Upper lobe of left lung (tissue), 6 donors: ENCODE data around the gene ACMSD. TPM values are rescaled to one million over a fixed set of nuclear protein-coding genes. Genes with fewer than 3 reads are reported as not detected.

Experiments used
- ATAC-seq, 2 donors: fragments of 200-7000 bp; cut with Tn5 transposase; one replicate each; pipeline ENCODE4 v1.9.1; 2022; ENCODE audit warnings: mild to moderate bottlenecking in 2 of 2, moderate library complexity in 2 of 2; ENCODE audit not compliant: low FRiP score in 2 of 2
- DNase-seq, 2 donors: peaks; one replicate each; pipeline ENCODE4 v3.0.0-alpha.2; 2019 to 2020
- H3K27ac ChIP-seq, 4 donors: fragments of 200-600 bp; sonication (generic); one replicate each; pipeline ENCODE4 v1.5.1; 2016 to 2019
- H3K27me3 ChIP-seq, 4 donors: fragments of 200-600 bp; sonication (generic); one replicate each; pipeline ENCODE4 v1.5.1; 2017 to 2019
- H3K36me3 ChIP-seq, 4 donors: fragments of 200-600 bp; sonication (generic); one replicate each; pipeline ENCODE4 v1.5.1; 2016 to 2019
- H3K4me1 ChIP-seq, 4 donors: fragments of 200-600 bp; sonication (generic); one replicate each; pipeline ENCODE4 v1.5.1; 2018 to 2019
- H3K4me3 ChIP-seq, 4 donors: fragments of 200-600 bp; sonication (generic); one replicate each; pipeline ENCODE4 v1.5.1; 2017 to 2019; ENCODE audit warnings: mild to moderate bottlenecking in 2 of 4, moderate library complexity in 1 of 4
- H3K9me3 ChIP-seq, 4 donors: fragments of 200-600 bp; sonication (generic); one replicate each; pipeline ENCODE4 v1.5.1; 2018 to 2019
- EP300 ChIP-seq, 4 donors: sonication (generic); formaldehyde crosslinking; IDR thresholded peaks; one replicate each; pipeline ENCODE4 v1.5.1; 2017; ENCODE audit warnings: antibody characterized with exemption in 4 of 4, control low read depth in 2 of 4
- POLR2A ChIP-seq, 4 donors: fragments of 450-650 bp; IDR thresholded peaks; one replicate each; pipeline ENCODE4 v1.5.1; 2016 to 2017; ENCODE audit warnings: antibody characterized with exemption in 4 of 4, mild to moderate bottlenecking in 2 of 4
- POLR2AphosphoS5 ChIP-seq, 2 donors: sonication (generic); formaldehyde crosslinking; IDR thresholded peaks; one replicate each; pipeline ENCODE4 v1.5.1; 2017; ENCODE audit warnings: antibody characterized with exemption in 2 of 2
- WGBS, 2 donors: methylation state at CpG; one replicate each; pipeline ENCODE4 v1.1.5; 2017 to 2018; 5-methylcytosine and 5-hydroxymethylcytosine counted together
- total RNA-seq, 6 donors: library from RNA; depleted of rRNA in 4 of 6; stranded (reverse); fragments of >200 nt in 4 of 6; gene quantifications; one replicate each; pipeline versions ENCODE4 v1.1.0 to v1.2.1, GENCODE V29; 2016 to 2021
- TF ChIP-seq, protein P1 (sequence below), 6 experiments: fragments of 450-650 bp in 4 of 6; fragments of 200-600 bp in 2 of 6; sonication (generic) in 2 of 6; IDR thresholded peaks; one replicate each; pipeline ENCODE4 v1.5.1; 2016 to 2019; ENCODE audit warnings: antibody characterized with exemption in 6 of 6
- donor health status: DM: no; HTN: no; CAD: no; lungs with moderate emphysema.
- donor health status: DM: no; HTN: yes; CAD: no; lungs with severe emphysema.

The ACMSD gene
- total RNA-seq, 6 donors from 2014 or later, result 0.20 TPM; not detected in 5

DNA sequence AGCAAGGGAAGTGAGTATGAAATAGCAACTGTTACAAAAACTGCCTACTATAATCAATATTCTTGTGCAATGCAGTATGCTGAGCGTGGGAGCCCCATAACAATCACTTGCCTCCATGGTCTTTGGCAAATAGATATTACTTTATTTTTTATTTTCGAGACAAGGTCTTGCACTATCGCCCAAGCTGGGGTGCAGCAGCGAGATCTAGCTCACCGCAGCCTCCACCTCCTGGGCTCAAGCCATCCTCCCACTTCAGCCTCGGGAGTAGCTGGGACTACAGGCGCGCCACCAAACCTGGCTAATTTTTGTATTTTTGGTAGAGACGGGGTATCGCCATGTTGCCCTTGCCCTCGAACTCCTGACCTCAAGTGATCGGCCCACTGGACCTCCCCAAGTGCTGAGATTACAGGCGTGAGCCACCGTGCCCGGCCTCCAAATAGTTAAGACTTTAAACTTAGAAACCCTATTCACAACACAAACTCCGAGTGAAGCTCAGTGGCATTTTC is 79.0 kb downstream of the ACMSD start:
- TF ChIP-seq EP300 (IDR thresholded peaks at IDR 0.05), result no peak
- no peak for TF ChIP-seq POLR2A (IDR thresholded peaks at IDR 0.05)
- TF ChIP-seq POLR2AphosphoS5 (IDR thresholded peaks at IDR 0.05), result no peak
- TF ChIP-seq, protein P1, sequence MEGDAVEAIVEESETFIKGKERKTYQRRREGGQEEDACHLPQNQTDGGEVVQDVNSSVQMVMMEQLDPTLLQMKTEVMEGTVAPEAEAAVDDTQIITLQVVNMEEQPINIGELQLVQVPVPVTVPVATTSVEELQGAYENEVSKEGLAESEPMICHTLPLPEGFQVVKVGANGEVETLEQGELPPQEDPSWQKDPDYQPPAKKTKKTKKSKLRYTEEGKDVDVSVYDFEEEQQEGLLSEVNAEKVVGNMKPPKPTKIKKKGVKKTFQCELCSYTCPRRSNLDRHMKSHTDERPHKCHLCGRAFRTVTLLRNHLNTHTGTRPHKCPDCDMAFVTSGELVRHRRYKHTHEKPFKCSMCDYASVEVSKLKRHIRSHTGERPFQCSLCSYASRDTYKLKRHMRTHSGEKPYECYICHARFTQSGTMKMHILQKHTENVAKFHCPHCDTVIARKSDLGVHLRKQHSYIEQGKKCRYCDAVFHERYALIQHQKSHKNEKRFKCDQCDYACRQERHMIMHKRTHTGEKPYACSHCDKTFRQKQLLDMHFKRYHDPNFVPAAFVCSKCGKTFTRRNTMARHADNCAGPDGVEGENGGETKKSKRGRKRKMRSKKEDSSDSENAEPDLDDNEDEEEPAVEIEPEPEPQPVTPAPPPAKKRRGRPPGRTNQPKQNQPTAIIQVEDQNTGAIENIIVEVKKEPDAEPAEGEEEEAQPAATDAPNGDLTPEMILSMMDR (IDR thresholded peaks at IDR 0.05), result no peak
- WGBS, 2 donors, result 35 to 40% methylated on average over 10 to 16 of the region's 16 CpGs

DNA sequence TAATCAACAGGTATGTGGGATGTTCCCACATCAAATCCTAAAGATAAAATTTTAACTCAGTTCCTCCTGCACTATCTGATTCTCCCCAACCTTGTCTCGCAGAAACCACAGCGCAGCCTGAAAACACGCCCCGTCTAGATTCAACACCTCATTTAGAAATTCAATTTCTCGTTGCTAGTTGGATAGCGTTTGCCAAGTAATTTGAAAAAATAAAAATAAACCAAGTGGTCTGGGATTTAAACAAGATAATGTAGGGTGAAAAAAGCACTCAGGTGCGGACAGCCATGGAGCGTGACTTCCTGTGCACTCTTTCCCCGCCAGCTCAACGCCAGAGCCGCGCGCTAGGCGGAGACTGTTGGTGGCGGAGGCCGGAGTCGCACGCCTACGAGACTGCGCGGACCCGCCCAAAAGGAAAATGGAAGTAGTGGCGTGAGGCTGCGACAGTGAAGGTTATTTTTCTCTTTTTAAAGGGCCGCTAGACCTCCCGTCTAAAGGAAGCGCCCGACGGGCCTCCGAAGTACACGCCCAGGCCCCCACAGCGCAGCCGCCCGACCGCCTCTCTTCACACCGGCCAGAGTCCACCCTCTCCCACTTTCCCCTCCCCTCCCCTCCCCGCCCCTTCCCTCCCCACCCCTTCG is 79.6 kb downstream of the ACMSD start:
- TF ChIP-seq EP300 (IDR thresholded peaks at IDR 0.05), result no peak
- peak in 3 of 4 donors; percentile 80 to 91 (median 83) for TF ChIP-seq POLR2A (IDR thresholded peaks at IDR 0.05)
- TF ChIP-seq POLR2AphosphoS5 (IDR thresholded peaks at IDR 0.05), result peak; percentile 23 to 74
- TF ChIP-seq, protein P1 (IDR thresholded peaks at IDR 0.05), result peak in 3 of 6 experiments; percentile 9 to 46 (median 32)
- peaks cover 29 to 42% (median 37%) of the 10 kb centered on the region in 4 donors for H3K4me1 ChIP-seq
- peaks cover 0 to 3% (median 0%) of the 10 kb centered on the region in 4 donors for H3K36me3 ChIP-seq
- peak; percentile 88 to 96 for ATAC-seq
- peak overlapping the region; percentile 39 to 89 (median 73) for H3K4me3 ChIP-seq
- no peak for DNase-seq
- H3K9me3 ChIP-seq, result no peaks in the 10 kb centered on the region
- H3K27ac ChIP-seq, result peak overlapping the region; percentile 96 to 100 (median 97)
- no peaks in the 10 kb centered on the region for H3K27me3 ChIP-seq
- 0% methylated on average over 37 of the region's 38 CpGs for WGBS, 2 donors

More for the DNA sequence above, 79.0 kb downstream of the ACMSD start:
- H3K9me3 ChIP-seq, result no peaks in the 10 kb centered on the region
- H3K27me3 ChIP-seq, result no peaks in the 10 kb centered on the region
- DNase-seq (peak; percentile 16 to 27), ATAC-seq (no peak)
- peak overlapping the region; percentile 96 to 100 (median 97) for H3K27ac ChIP-seq
- H3K4me3 ChIP-seq, result peak overlapping the region; percentile 39 to 89 (median 73)
- H3K4me1 ChIP-seq, result peaks cover 28 to 36% (median 32%) of the 10 kb centered on the region in 4 donors
- peaks cover 0 to 3% (median 0%) of the 10 kb centered on the region in 4 donors for H3K36me3 ChIP-seq

DNA sequence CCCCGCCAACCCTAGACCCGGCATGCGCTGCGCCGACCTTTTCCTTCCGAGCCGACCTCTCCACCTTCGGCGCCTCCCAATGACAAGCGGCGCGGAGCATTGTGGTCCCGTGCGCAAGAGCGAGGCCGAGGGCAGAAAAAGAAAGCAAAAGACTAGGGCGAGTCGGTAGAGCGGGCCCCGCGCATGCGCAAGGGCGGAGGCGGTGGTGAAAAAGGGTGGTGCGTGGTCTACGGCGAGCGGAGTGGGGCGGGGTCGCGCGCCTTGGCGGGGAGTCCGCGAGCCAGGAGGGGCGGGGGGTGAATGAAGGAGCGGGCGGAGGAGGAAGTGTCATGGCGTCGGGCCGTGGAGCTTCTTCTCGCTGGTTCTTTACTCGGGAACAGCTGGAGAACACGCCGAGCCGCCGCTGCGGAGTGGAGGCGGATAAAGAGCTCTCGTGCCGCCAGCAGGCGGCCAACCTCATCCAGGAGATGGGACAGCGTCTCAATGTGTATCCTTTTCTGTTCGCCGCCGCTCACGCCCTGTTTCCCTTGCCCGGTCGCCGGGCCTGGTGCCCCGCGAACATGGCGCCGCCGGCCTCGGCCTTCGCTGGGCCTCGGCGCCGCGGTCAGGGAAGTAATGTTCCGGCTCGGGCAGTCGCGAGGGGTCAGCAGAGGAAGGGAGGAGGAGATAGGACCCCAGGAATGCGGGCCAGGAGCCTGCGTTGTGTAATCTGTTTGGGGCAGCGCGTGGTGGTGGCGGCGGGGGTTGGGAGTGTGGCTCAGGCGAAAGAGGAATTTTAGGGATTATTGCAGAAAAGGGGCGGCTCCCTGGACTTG is 80.3 kb downstream of the ACMSD start, which contains the start of gene CCNT2:
Gene CCNT2 (plus strand): TSS at position 297 of the 815 bp plus-strand sequence. CDS start 33 bp downstream, at position 330.
- Histone ChIP-seq H3K9me3 (no peaks in the 10 kb centered on the region), H3K4me1 (peaks cover 36 to 50% (median 42%) of the 10 kb centered on the region in 4 donors), H3K27me3 (no peaks in the 10 kb centered on the region), H3K27ac (peak within 1 kb of the TSS; percentile 96 to 100 (median 97)), H3K36me3 (peaks cover 0 to 3% (median 0%) of the 10 kb centered on the region in 4 donors), H3K4me3 (peak within 1 kb of the TSS; percentile 61 to 95 (median 87))
- DNase-seq (peak; percentile 98 to 100), ATAC-seq (peak; percentile 97 to 99)
- TF ChIP-seq, protein P1 (IDR thresholded peaks at IDR 0.05), result peak in 4 of 6 experiments; percentile 6 to 27 (median 16)
- TF ChIP-seq POLR2A (IDR thresholded peaks at IDR 0.05) (peak in 2 of 4 donors; percentile 40 to 81), POLR2AphosphoS5 (IDR thresholded peaks at IDR 0.05) (peak; percentile 86 to 98), EP300 (IDR thresholded peaks at IDR 0.05) (peak in 1 of 4 donors; percentile 85)
- 0 to 1% methylated on average over 58 to 83 of the region's 83 CpGs for WGBS, 2 donors

DNA sequence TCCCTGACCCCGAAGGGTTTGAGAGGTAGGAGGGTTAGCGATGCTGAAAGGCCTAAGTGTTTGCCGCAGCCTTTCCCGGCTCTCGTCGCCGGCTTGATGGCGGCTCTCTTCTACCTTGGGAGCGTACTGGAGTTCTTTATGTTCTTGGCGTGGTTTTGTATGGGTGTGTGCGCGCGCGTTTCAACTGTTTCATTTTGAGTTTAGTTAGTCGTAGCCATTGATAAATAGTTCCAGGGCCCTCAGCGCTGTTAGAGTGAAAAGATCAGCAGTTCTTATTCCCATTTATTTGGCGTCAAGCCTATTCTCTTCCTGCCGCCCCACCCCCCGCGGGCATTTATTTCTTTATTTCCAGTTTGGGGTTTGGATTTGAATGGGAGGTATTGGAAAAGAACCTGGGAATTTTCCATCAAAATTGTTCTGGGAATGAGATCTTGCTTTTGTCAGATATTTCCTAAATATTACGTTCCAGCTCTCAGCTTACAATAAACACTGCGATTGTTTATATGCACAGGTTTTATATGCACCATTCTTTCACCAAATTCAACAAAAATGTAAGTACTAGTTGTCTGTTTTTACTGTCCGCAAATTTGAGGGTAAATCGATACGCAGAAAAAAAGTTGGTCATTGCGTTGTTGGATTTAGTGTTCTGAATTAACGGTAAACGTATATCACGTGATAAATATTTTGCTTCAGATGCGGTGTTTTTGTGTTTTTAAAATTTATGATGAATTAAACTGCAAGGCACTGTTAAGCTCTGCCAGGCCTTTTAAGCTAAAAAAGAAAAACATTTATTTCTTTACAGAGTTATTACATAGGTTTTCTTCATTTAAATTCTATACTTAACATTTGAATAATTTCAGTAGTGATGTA is 81.2 kb downstream of the ACMSD start:
- Histone ChIP-seq H3K4me1 (peaks cover 36 to 53% (median 44%) of the 10 kb centered on the region in 4 donors), H3K27ac (peak overlapping the region; percentile 96 to 100 (median 97)), H3K9me3 (no peaks in the 10 kb centered on the region), H3K4me3 (peak overlapping the region; percentile 61 to 95 (median 87)), H3K27me3 (no peaks in the 10 kb centered on the region), H3K36me3 (peaks cover 0 to 10% (median 0%) of the 10 kb centered on the region in 4 donors)
- TF ChIP-seq POLR2AphosphoS5 (IDR thresholded peaks at IDR 0.05), result no peak
- peak in 1 of 2 donors; percentile 18 for ATAC-seq
- peak in 1 of 2 donors; percentile 44 for DNase-seq
- WGBS, 2 donors, result 1 to 3% methylated on average over 30 of the region's 30 CpGs
